H9 (cell line): ENCODE data around the gene CTIF. TPM values are rescaled to one million over a fixed set of nuclear protein-coding genes. Genes with fewer than 3 reads are reported as not detected.

Experiments
- DNase-seq: peaks from one replicate; pipeline ENCODE4 v3.0.0-alpha.2; 2017
- H2AFZ ChIP-seq: one replicate; pipeline ENCODE4 v1.6.1; 2013; ENCODE audit warnings: mild to moderate bottlenecking, low read length, control low read depth, moderate library complexity
- H2AK5ac ChIP-seq: 2 replicates; pipeline ENCODE4 v1.6.1; 2013; ENCODE audit warnings: low read length, control low read depth, mixed read lengths; ENCODE audit not compliant: insufficient read length
- H2BK120ac ChIP-seq: one replicate; pipeline ENCODE4 v1.6.1; 2013; ENCODE audit warnings: low read depth, mild to moderate bottlenecking, low read length, control low read depth, inconsistent platforms; ENCODE audit not compliant: poor library complexity, severe bottlenecking
- H2BK12ac ChIP-seq: 2 replicates; pipeline ENCODE4 v1.6.1; 2013; ENCODE audit warnings: low read length, control low read depth, mixed read lengths, low read depth; ENCODE audit not compliant: insufficient read length
- H2BK15ac ChIP-seq: 2 replicates; pipeline ENCODE4 v1.6.1; 2013; ENCODE audit warnings: low read depth, low read length, control low read depth
- H2BK20ac ChIP-seq: one replicate; pipeline ENCODE4 v1.6.1; 2013; ENCODE audit warnings: low read depth, mild to moderate bottlenecking, low read length, control low read depth, inconsistent platforms; ENCODE audit not compliant: poor library complexity, severe bottlenecking
- H2BK5ac ChIP-seq: 2 replicates; pipeline ENCODE4 v1.6.1; 2013; ENCODE audit warnings: low read length, control low read depth, mixed read lengths; ENCODE audit not compliant: insufficient read length
- H3K14ac ChIP-seq: 2 replicates; pipeline ENCODE4 v1.6.1; 2013; ENCODE audit warnings: low read length, control low read depth; ENCODE audit not compliant: insufficient read depth
- H3K18ac ChIP-seq: 2 replicates; pipeline ENCODE4 v1.6.1; 2013; ENCODE audit warnings: low read depth, mild to moderate bottlenecking, mixed read lengths, low read length, control low read depth; ENCODE audit not compliant: insufficient read length
- H3K23ac ChIP-seq: 2 replicates; pipeline ENCODE4 v1.6.1; 2013; ENCODE audit warnings: low read length, control low read depth, mixed read lengths, low read depth; ENCODE audit not compliant: insufficient read length
- H3K23me2 ChIP-seq: 2 replicates; pipeline ENCODE4 v1.6.1; 2013; ENCODE audit warnings: low read depth, mild to moderate bottlenecking, mixed read lengths, low read length, control low read depth; ENCODE audit not compliant: insufficient read length, poor library complexity, severe bottlenecking
- H3K27ac ChIP-seq: 2 replicates; pipeline ENCODE4 v1.5.1; 2013; ENCODE audit warnings: low read length, control low read depth, mixed read lengths, low read depth; ENCODE audit not compliant: insufficient read length
- H3K27me3 ChIP-seq: 2 replicates; pipeline ENCODE4 v1.6.1; 2013; ENCODE audit warnings: low read length, control low read depth, inconsistent platforms; ENCODE audit not compliant: insufficient read depth
- H3K4ac ChIP-seq: 2 replicates; pipeline ENCODE4 v1.6.1; 2013; ENCODE audit warnings: low read depth, mild to moderate bottlenecking, control low read depth, inconsistent platforms, low read length, moderate library complexity
- H3K4me1 ChIP-seq: 2 replicates; pipeline ENCODE4 v1.6.1; 2013; ENCODE audit warnings: low read length, control low read depth, inconsistent platforms; ENCODE audit not compliant: insufficient read depth
- H3K4me2 ChIP-seq: 2 replicates; pipeline ENCODE4 v1.6.1; 2013; ENCODE audit warnings: low read length, control low read depth, mixed read lengths; ENCODE audit not compliant: insufficient read length, insufficient read depth
- H3K56ac ChIP-seq: 2 replicates; pipeline ENCODE4 v1.6.1; 2013; ENCODE audit warnings: low read depth, mild to moderate bottlenecking, mixed read lengths, low read length, control low read depth; ENCODE audit not compliant: insufficient read length
- H3K79me1 ChIP-seq: 2 replicates; pipeline ENCODE4 v1.6.1; 2013; ENCODE audit warnings: low read depth, mild to moderate bottlenecking, moderate library complexity, low read length, control low read depth, inconsistent platforms; ENCODE audit not compliant: insufficient read depth, poor library complexity, severe bottlenecking
- H3K79me2 ChIP-seq: 2 replicates; pipeline ENCODE4 v1.6.1; 2013; ENCODE audit warnings: low read length, control low read depth, inconsistent platforms; ENCODE audit not compliant: insufficient read depth
- H3K9ac ChIP-seq: 2 replicates; pipeline ENCODE4 v1.6.1; 2013; ENCODE audit warnings: low read length, control low read depth, mixed read lengths; ENCODE audit not compliant: insufficient read length; ENCODE audit errors: extremely low read depth
- H3K9me3 ChIP-seq: one replicate; pipeline ENCODE4 v1.6.1; 2013; ENCODE audit warnings: low read depth, low read length, inconsistent platforms; ENCODE audit not compliant: control insufficient read depth
- H3T11ph ChIP-seq: one replicate; pipeline ENCODE4 v1.6.1; 2013; ENCODE audit warnings: mild to moderate bottlenecking, low read length, control low read depth, inconsistent platforms
- H4K20me1 ChIP-seq: one replicate; pipeline ENCODE4 v1.6.1; 2013; ENCODE audit not compliant: control insufficient read depth, insufficient read length, insufficient read depth
- H4K5ac ChIP-seq: 2 replicates; pipeline ENCODE4 v1.6.1; 2013; ENCODE audit warnings: low read depth, mild to moderate bottlenecking, mixed read lengths, low read length, control low read depth; ENCODE audit not compliant: insufficient read length
- H4K8ac ChIP-seq: replicated peaks from 2 replicates; pipeline ENCODE4 v1.6.1; 2013; ENCODE audit warnings: low read length, control low read depth, mixed read lengths, low read depth; ENCODE audit not compliant: insufficient read length
- H4K91ac ChIP-seq: 2 replicates; pipeline ENCODE4 v1.6.1; 2013; ENCODE audit warnings: low read depth, mild to moderate bottlenecking, moderate library complexity, mixed read lengths, low read length, control low read depth; ENCODE audit not compliant: insufficient read length
- H3K27ac Mint-ChIP-seq, 3 experiments: 2 replicates in 2 of 3; 3 replicates in 1 of 3; pipeline ENCODE4 v1.8.0; 2020 to 2021; ENCODE audit warnings: mixed read lengths in 3 of 3, mild to moderate bottlenecking in 1 of 3, moderate library complexity in 1 of 3
- H3K27me3 Mint-ChIP-seq: 2 replicates; pipeline ENCODE4 v1.8.0; 2021; ENCODE audit warnings: low read depth, mild to moderate bottlenecking, moderate library complexity, mixed read lengths
- H3K36me3 Mint-ChIP-seq, 3 experiments: 2 replicates in 2 of 3; 3 replicates in 1 of 3; pipeline ENCODE4 v1.8.0; 2020 to 2021; ENCODE audit warnings: low read depth in 3 of 3, mixed read lengths in 3 of 3; ENCODE audit not compliant: insufficient read depth in 1 of 3
- H3K4me1 Mint-ChIP-seq, 2 experiments: 2 replicates each; pipeline ENCODE4 v1.8.0; 2020; ENCODE audit warnings: mixed read lengths in 2 of 2
- H3K4me3 Mint-ChIP-seq, 2 experiments: 2 replicates in 1 of 2; 3 replicates in 1 of 2; pipeline ENCODE4 v1.8.0; 2020 to 2021; ENCODE audit warnings: mild to moderate bottlenecking in 2 of 2, mixed read lengths in 2 of 2, moderate library complexity in 1 of 2
- H3K9me3 Mint-ChIP-seq, 2 experiments: 2 replicates in 1 of 2; 3 replicates in 1 of 2; pipeline ENCODE4 v1.8.0; 2020; ENCODE audit warnings: mild to moderate bottlenecking in 2 of 2, mixed read lengths in 2 of 2, moderate library complexity in 1 of 2
- WGBS: extraction: QIAGEN DNeasy Blood & Tissue Kit; methylation state at CpG from one replicate; pipeline ENCODE4 v1.1.7; 2013; ENCODE audit warnings: missing lambda C conversion rate, low lambda C conversion rate, mixed read lengths; ENCODE audit not compliant: insufficient read length; ENCODE audit errors: extremely low coverage; 5-methylcytosine and 5-hydroxymethylcytosine counted together
- total RNA-seq: library from RNA; stranded (reverse); gene quantifications from 2 replicates; pipeline ENCODE4 v1.2.1, GENCODE V29; 2021
- TF ChIP-seq, protein P1 (sequence below): fragments of 200-600 bp; sonication (generic); conservative IDR thresholded peaks from 3 replicates; pipeline ENCODE4 v1.8.0; 2021; ENCODE audit warnings: antibody characterized with exemption, mild to moderate bottlenecking

CTIF gene
- total RNA-seq, 1 experiment from 2014 or later, result 15.8 TPM

DNA sequence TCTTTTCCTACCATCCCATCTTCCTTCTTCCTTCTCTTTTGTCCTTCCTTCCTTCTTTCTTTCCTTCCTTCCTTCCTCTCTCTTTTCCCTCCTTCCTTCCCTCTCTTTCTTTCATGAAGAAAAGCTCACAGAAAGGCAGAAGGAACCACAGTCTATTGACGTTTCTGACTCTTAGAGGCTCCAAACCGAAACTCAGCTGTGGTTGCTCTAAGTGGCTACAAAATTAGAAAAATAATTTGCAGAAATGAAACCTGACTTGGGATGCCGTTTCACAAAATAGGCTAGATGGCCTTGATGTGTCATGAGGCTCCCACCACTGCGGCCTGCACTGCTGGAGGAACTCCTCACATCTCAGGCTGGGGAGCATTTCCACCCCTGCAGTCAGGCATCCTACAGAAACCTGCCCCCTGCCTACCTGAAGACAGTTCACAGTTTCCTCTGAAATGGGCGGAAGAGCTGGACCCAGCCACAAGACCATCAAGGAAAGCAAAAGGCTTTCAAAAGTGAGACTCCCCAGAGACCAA is 246.3 kb downstream of the CTIF start:
- Histone ChIP-seq H2AFZ (no peak overlapping the region), H2BK20ac (no peak overlapping the region)

More for the DNA sequence above, 246.3 kb downstream of the CTIF start:
- Histone ChIP-seq H3K18ac (no peak overlapping the region), H4K8ac (no peak overlapping the region), H3K23me2 (no peaks in the 10 kb centered on the region), H3K4me2 (no peak overlapping the region), H3K79me1 (no peaks in the 10 kb centered on the region), H3K4ac (no peak overlapping the region), H3K27ac (no peak overlapping the region), H2AK5ac (no peak overlapping the region), H2BK5ac (no peak overlapping the region), H3K4me1 (no peaks in the 10 kb centered on the region), H4K20me1 (no peaks in the 10 kb centered on the region), H3K23ac (no peak overlapping the region), H3K14ac (no peak overlapping the region), H3K9ac (no peak overlapping the region), H3T11ph (no peak overlapping the region), H4K5ac (no peak overlapping the region), H4K91ac (no peak overlapping the region), H2BK120ac (no peak overlapping the region), H3K9me3 (no peaks in the 10 kb centered on the region), H2BK12ac (no peak overlapping the region), H3K79me2 (no peaks in the 10 kb centered on the region), H2BK15ac (no peak overlapping the region), H3K56ac (no peak overlapping the region), H3K27me3 (no peaks in the 10 kb centered on the region)
- TF ChIP-seq, protein P1, sequence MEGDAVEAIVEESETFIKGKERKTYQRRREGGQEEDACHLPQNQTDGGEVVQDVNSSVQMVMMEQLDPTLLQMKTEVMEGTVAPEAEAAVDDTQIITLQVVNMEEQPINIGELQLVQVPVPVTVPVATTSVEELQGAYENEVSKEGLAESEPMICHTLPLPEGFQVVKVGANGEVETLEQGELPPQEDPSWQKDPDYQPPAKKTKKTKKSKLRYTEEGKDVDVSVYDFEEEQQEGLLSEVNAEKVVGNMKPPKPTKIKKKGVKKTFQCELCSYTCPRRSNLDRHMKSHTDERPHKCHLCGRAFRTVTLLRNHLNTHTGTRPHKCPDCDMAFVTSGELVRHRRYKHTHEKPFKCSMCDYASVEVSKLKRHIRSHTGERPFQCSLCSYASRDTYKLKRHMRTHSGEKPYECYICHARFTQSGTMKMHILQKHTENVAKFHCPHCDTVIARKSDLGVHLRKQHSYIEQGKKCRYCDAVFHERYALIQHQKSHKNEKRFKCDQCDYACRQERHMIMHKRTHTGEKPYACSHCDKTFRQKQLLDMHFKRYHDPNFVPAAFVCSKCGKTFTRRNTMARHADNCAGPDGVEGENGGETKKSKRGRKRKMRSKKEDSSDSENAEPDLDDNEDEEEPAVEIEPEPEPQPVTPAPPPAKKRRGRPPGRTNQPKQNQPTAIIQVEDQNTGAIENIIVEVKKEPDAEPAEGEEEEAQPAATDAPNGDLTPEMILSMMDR, result no peak
- Mint-ChIP-seq H3K27ac (peak overlapping the region in 1 of 3 experiments; percentile 74; a peak in 2 of 7 replicates), H3K9me3 (no peaks in the 10 kb centered on the region), H3K4me3 (no peak overlapping the region), H3K36me3 (no peaks in the 10 kb centered on the region), H3K4me1 (peaks cover 24 to 33% of the 10 kb centered on the region in 2 experiments), H3K27me3 (no peaks in the 10 kb centered on the region)
- no peak for DNase-seq
- no CpG with 5 or more reads among the region's 5 CpGs for WGBS
